Panc1 (cell line): ENCODE measurements around the gene UVSSA.

Experiments
- CTCF ChIP-seq: fragments of 450-650 bp; IDR thresholded peaks from 2 replicates; pipeline ENCODE4 v1.5.1; 2017; ENCODE audit warnings: mild to moderate bottlenecking
- POLR2AphosphoS5 ChIP-seq: IDR thresholded peaks from 2 replicates; pipeline ENCODE4 v1.6.1; 2012; ENCODE audit warnings: mild to moderate bottlenecking, low read depth, low read length, moderate library complexity

DNA sequence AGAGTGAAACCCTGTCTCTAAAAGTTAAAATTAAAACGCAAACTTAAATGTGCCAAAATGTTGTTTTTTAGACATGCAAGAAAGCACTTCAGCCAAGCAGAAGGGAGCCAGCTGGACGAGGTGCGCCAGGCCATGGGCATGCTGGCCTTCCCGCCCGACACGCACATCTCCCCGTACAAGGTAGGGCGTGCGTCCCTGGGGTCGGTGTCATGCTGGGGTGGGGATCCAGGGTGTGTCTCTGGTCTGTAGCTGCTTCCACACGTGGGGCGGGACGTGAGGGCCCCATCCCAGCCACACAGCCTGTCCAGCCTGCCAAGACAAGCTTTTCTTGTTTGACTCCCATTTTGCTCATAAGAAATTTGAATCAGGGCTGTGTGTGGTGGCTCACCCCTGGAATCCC is 14.3 kb upstream of the UVSSA start:
- TF ChIP-seq CTCF (no peak), POLR2AphosphoS5 (no peak)
